GM03348 (cell line): ENCODE measurements around the gene RGL1.

Experiments
- DNase-seq: peaks from one replicate; pipeline ENCODE4 v3.0.0; 2012; ENCODE audit warnings: low spot score

RGL1 gene

GRCh38 chr1:183821889-183822611 lies 17.1 kb downstream of the RGL1 start:
- DNase-seq, result peak; percentile 53

GRCh38 chr1:183824291-183824690 lies 19.4 kb downstream of the RGL1 start:
- no peak for DNase-seq

- DNase-seq, result no peak
Observed at GRCh38 chr1:183827801-183828200, 22.9 kb downstream of the RGL1 start.

- DNase-seq, result no peak
Observed at GRCh38 chr1:183830389-183830788, 25.5 kb downstream of the RGL1 start.

GRCh38 chr1:183831311-183831710 lies 26.4 kb downstream of the RGL1 start:
- no peak for DNase-seq

GRCh38 chr1:183832459-183832858 lies 27.5 kb downstream of the RGL1 start:
- no peak for DNase-seq

- DNase-seq, result no peak
Observed at GRCh38 chr1:183834568-183834967, 29.6 kb downstream of the RGL1 start.

- DNase-seq, result no peak
Observed at GRCh38 chr1:183836598-183836997, 31.7 kb downstream of the RGL1 start.

- DNase-seq, result no peak
Observed at GRCh38 chr1:183837062-183837461, 32.1 kb downstream of the RGL1 start.

GRCh38 chr1:183838221-183838620 lies 33.3 kb downstream of the RGL1 start:
- DNase-seq, result no peak

GRCh38 chr1:183840140-183840539 lies 35.2 kb downstream of the RGL1 start:
- DNase-seq, result no peak

GRCh38 chr1:183841550-183841949 lies 36.6 kb downstream of the RGL1 start:
- DNase-seq, result no peak

- peak; percentile 83 for DNase-seq
Observed at GRCh38 chr1:183841950-183842794, 37.3 kb downstream of the RGL1 start.

GRCh38 chr1:183842795-183843144 lies 37.9 kb downstream of the RGL1 start:
- no peak for DNase-seq

GRCh38 chr1:183844806-183845205 lies 39.9 kb downstream of the RGL1 start:
- DNase-seq, result no peak

GRCh38 chr1:183845681-183846080 lies 40.8 kb downstream of the RGL1 start:
- peak; percentile 36 for DNase-seq

- no peak for DNase-seq
Observed at GRCh38 chr1:183847641-183848040, 42.7 kb downstream of the RGL1 start.

- DNase-seq, result no peak
Observed at GRCh38 chr1:183850852-183851251, 45.9 kb downstream of the RGL1 start.

GRCh38 chr1:183859119-183859518 lies 54.2 kb downstream of the RGL1 start:
- no peak for DNase-seq

- DNase-seq, result peak; percentile 47
Observed at GRCh38 chr1:183859831-183860230, 54.9 kb downstream of the RGL1 start.

- DNase-seq, result no peak
Observed at GRCh38 chr1:183862967-183863366, 58.0 kb downstream of the RGL1 start.

GRCh38 chr1:183863852-183864251 lies 58.9 kb downstream of the RGL1 start:
- no peak for DNase-seq

GRCh38 chr1:183864611-183865010 lies 59.7 kb downstream of the RGL1 start:
- no peak for DNase-seq

- DNase-seq, result no peak
Observed at GRCh38 chr1:183869230-183869629, 64.3 kb downstream of the RGL1 start.
